SK-N-SH treated with all-trans-retinoic acid at 6 μM for 48 hours (cell line): ENCODE data around the gene CLDN14.

Experiments used
- ATAC-seq: fragments of 200-7000 bp; cut with Tn5 transposase; 3 replicates; pipeline ENCODE4 v1.9.1; 2020; ENCODE audit warnings: mild to moderate bottlenecking, moderate library complexity
- ARNTL ChIP-seq: fragments of 450-650 bp; formaldehyde crosslinking; IDR thresholded peaks from 2 replicates; pipeline ENCODE4 v1.5.0; 2020; ENCODE audit warnings: low read depth, mild to moderate bottlenecking, moderate library complexity, borderline replicate concordance
- BACH2 ChIP-seq: fragments of 250-450 bp; sonication (Bioruptor Pico); IDR thresholded peaks from 2 replicates; pipeline ENCODE4 v1.9.0; 2021; ENCODE audit warnings: mild to moderate bottlenecking, borderline replicate concordance
- CREB5 ChIP-seq: fragments of 250-450 bp; sonication (Bioruptor Pico); IDR thresholded peaks from 2 replicates; pipeline ENCODE4 v1.5.1; 2020; ENCODE audit warnings: low read depth, mild to moderate bottlenecking, moderate library complexity
- CSDC2 ChIP-seq: fragments of 250-450 bp; sonication (Bioruptor Pico); IDR thresholded peaks from 2 replicates; pipeline ENCODE4 v1.5.0; 2020; ENCODE audit warnings: mild to moderate bottlenecking, moderate library complexity
- ESRRG ChIP-seq: fragments of 250-450 bp; sonication (Bioruptor Pico); IDR thresholded peaks from 2 replicates; pipeline ENCODE4 v1.6.1; 2021; ENCODE audit warnings: mild to moderate bottlenecking
- GLIS3 ChIP-seq: fragments of 250-450 bp; sonication (Bioruptor Pico); IDR thresholded peaks from 2 replicates; pipeline ENCODE4 v1.5.0; 2020; ENCODE audit warnings: mild to moderate bottlenecking, moderate library complexity
- ISL1 ChIP-seq: fragments of 250-450 bp; sonication (Bioruptor Pico); IDR thresholded peaks from 2 replicates; pipeline ENCODE4 v2.1.2; 2022; ENCODE audit warnings: mild to moderate bottlenecking, moderate library complexity
- OSR1 ChIP-seq: fragments of 250-450 bp; sonication (Bioruptor Pico); IDR thresholded peaks from 2 replicates; pipeline ENCODE4 v1.8.0; 2022; ENCODE audit warnings: moderate library complexity, mild to moderate bottlenecking, inconsistent platforms
- RARB ChIP-seq: fragments of 250-450 bp; sonication (Bioruptor Pico); IDR thresholded peaks from 2 replicates; pipeline ENCODE4 v1.8.0; 2021; ENCODE audit warnings: mild to moderate bottlenecking, moderate library complexity
- TCF4 ChIP-seq: fragments of 250-450 bp; sonication (Bioruptor Pico); IDR thresholded peaks from 2 replicates; pipeline ENCODE4 v1.8.0; 2021; ENCODE audit warnings: mild to moderate bottlenecking, moderate library complexity, borderline replicate concordance
- TSHZ2 ChIP-seq: fragments of 250-450 bp; sonication (Bioruptor Pico); IDR thresholded peaks from 2 replicates; pipeline ENCODE4 v1.5.0; 2020; ENCODE audit warnings: mild to moderate bottlenecking, moderate library complexity
- ZC3H10 ChIP-seq: fragments of 250-450 bp; sonication (Bioruptor Pico); IDR thresholded peaks from 2 replicates; pipeline ENCODE4 v1.5.1; 2021; ENCODE audit warnings: mild to moderate bottlenecking, moderate library complexity
- ZFP30 ChIP-seq: fragments of 450-650 bp; formaldehyde crosslinking; IDR thresholded peaks from 2 replicates; pipeline ENCODE4 v1.5.0; 2022; ENCODE audit warnings: mild to moderate bottlenecking, moderate library complexity
- ZNF565 ChIP-seq: fragments of 450-650 bp; formaldehyde crosslinking; conservative IDR thresholded peaks from 2 replicates; pipeline ENCODE4 v1.5.0; 2020; ENCODE audit warnings: low read depth, mild to moderate bottlenecking, moderate library complexity
- ZNF70 ChIP-seq: fragments of 450-650 bp; formaldehyde crosslinking; IDR thresholded peaks from 2 replicates; pipeline ENCODE4 v1.5.0; 2020; ENCODE audit warnings: mild to moderate bottlenecking, moderate library complexity
- TF ChIP-seq, protein P1 (sequence below): fragments of 250-450 bp; sonication (Bioruptor Pico); IDR thresholded peaks from 2 replicates; pipeline ENCODE4 v1.8.0; 2021; ENCODE audit warnings: low read depth, mild to moderate bottlenecking, moderate library complexity, borderline replicate concordance
- TF ChIP-seq, protein P2 (sequence below): fragments of 250-450 bp; sonication (Bioruptor Pico); IDR thresholded peaks from 2 replicates; pipeline ENCODE4 v1.5.1; 2021; ENCODE audit warnings: mild to moderate bottlenecking, moderate library complexity

Gene CLDN14

GRCh38 chr21:36494557-36494956 is 14.6 kb upstream of the CLDN14 start:
- no peak for ATAC-seq
- TF ChIP-seq CSDC2 (CRISPR knock-in tag) (no peak), ZC3H10 (CRISPR knock-in tag) (no peak), OSR1 (CRISPR knock-in tag) (no peak), ZNF70 (CRISPR knock-in tag) (no peak), TSHZ2 (CRISPR knock-in tag) (no peak), CREB5 (no peak), BACH2 (CRISPR knock-in tag) (no peak), ESRRG (CRISPR knock-in tag) (no peak), GLIS3 (CRISPR knock-in tag) (no peak), ARNTL (CRISPR knock-in tag) (no peak), ZNF565 (CRISPR knock-in tag) (no peak)
- TF ChIP-seq, protein P1, sequence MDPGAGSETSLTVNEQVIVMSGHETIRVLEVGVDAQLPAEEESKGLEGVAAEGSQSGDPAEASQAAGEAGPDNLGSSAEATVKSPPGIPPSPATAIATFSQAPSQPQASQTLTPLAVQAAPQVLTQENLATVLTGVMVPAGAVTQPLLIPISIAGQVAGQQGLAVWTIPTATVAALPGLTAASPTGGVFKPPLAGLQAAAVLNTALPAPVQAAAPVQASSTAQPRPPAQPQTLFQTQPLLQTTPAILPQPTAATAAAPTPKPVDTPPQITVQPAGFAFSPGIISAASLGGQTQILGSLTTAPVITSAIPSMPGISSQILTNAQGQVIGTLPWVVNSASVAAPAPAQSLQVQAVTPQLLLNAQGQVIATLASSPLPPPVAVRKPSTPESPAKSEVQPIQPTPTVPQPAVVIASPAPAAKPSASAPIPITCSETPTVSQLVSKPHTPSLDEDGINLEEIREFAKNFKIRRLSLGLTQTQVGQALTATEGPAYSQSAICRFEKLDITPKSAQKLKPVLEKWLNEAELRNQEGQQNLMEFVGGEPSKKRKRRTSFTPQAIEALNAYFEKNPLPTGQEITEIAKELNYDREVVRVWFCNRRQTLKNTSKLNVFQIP: no peak

GRCh38 chr21:36491209-36491910 is 11.4 kb upstream of the CLDN14 start:
- TF ChIP-seq, protein P2, sequence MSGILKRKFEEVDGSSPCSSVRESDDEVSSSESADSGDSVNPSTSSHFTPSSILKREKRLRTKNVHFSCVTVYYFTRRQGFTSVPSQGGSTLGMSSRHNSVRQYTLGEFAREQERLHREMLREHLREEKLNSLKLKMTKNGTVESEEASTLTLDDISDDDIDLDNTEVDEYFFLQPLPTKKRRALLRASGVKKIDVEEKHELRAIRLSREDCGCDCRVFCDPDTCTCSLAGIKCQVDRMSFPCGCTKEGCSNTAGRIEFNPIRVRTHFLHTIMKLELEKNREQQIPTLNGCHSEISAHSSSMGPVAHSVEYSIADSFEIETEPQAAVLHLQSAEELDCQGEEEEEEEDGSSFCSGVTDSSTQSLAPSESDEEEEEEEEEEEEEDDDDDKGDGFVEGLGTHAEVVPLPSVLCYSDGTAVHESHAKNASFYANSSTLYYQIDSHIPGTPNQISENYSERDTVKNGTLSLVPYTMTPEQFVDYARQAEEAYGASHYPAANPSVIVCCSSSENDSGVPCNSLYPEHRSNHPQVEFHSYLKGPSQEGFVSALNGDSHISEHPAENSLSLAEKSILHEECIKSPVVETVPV (CRISPR knock-in tag): no peak
- TF ChIP-seq ISL1 (CRISPR knock-in tag): no peak
- TF ChIP-seq ZNF565 (CRISPR knock-in tag): no peak
- TF ChIP-seq BACH2 (CRISPR knock-in tag): no peak
- TF ChIP-seq ZC3H10 (CRISPR knock-in tag): no peak
- TF ChIP-seq, protein P1: no peak
- TF ChIP-seq CREB5: no peak
- no peak for TF ChIP-seq CSDC2 (CRISPR knock-in tag)
- TF ChIP-seq ZFP30: no peak
- TF ChIP-seq TCF4 (CRISPR knock-in tag): no peak
- TF ChIP-seq RARB (CRISPR knock-in tag): no peak
- no peak for TF ChIP-seq ESRRG (CRISPR knock-in tag)
- TF ChIP-seq TSHZ2 (CRISPR knock-in tag): no peak
- no peak for TF ChIP-seq ZNF70 (CRISPR knock-in tag)
- ATAC-seq: no peak
